K562 (cell line): ENCODE measurements around the gene SIRT4. TPM values are rescaled to one million over a fixed set of nuclear protein-coding genes. Genes with fewer than 3 reads are reported as not detected.
A peak's percentile ranks its signal among the peaks of the same experiment; 100 is the strongest.

ENCODE experiments used
- ARNT ChIP-seq, 2 experiments: fragments of 450-650 bp; IDR thresholded peaks; 2 replicates each; pipeline ENCODE4 v1.6.1; 2016; ENCODE audit warnings: mild to moderate bottlenecking in 1 of 2
- BCOR ChIP-seq: fragments of 450-650 bp; IDR thresholded peaks from 2 replicates; pipeline ENCODE4 v1.6.1; 2016
- CREB1 ChIP-seq, 2 experiments: sonication (generic) in 1 of 2; formaldehyde crosslinking in 1 of 2; IDR thresholded peaks; 2 replicates each; pipeline versions ENCODE4 v1.6.1 to v1.8.0; 2012 to 2022; ENCODE audit warnings: inconsistent platforms in 1 of 2, mild to moderate bottlenecking in 1 of 2, missing genetic modification reagents in 1 of 2, moderate library complexity in 1 of 2
- HMG20A ChIP-seq: fragments of 450-650 bp; formaldehyde crosslinking; conservative IDR thresholded peaks from 2 replicates; pipeline ENCODE4 v1.4.0; 2020; ENCODE audit warnings: mild to moderate bottlenecking, mixed read lengths
- HMGN3 ChIP-seq: IDR thresholded peaks from 2 replicates; pipeline ENCODE4 v1.6.1; 2011; ENCODE audit warnings: borderline replicate concordance, low read depth, mild to moderate bottlenecking, mixed read lengths, low read length; ENCODE audit not compliant: insufficient read length; ENCODE audit errors: extremely low read depth
- KDM5B ChIP-seq: fragments of 200-600 bp; sonication (generic); IDR thresholded peaks from 2 replicates; pipeline ENCODE4 v1.6.1; 2012; ENCODE audit warnings: low read depth, mild to moderate bottlenecking, moderate library complexity, low read length, control low read depth, inconsistent platforms; ENCODE audit not compliant: insufficient replicate concordance
- KHSRP ChIP-seq: fragments of 450-650 bp; IDR thresholded peaks from 2 replicates; pipeline ENCODE4 v1.6.1; 2017
- KLF1 ChIP-seq: fragments of 450-650 bp; IDR thresholded peaks from 2 replicates; pipeline ENCODE4 v1.6.1; 2016; ENCODE audit warnings: missing genetic modification characterization, missing compliant biosample characterization
- MLLT1 ChIP-seq, 2 experiments: fragments of 450-650 bp; IDR thresholded peaks; 2 replicates each; pipeline ENCODE4 v1.6.1; 2016
- NUFIP1 ChIP-seq: fragments of 450-650 bp; IDR thresholded peaks from 2 replicates; pipeline ENCODE4 v1.6.1; 2018; ENCODE audit not compliant: partially characterized antibody
- POLR2A ChIP-seq: fragments of 450-650 bp; conservative IDR thresholded peaks from 2 replicates; pipeline ENCODE4 v1.6.1; 2016
- POLR2G ChIP-seq: fragments of 200-400 bp; formaldehyde crosslinking; IDR thresholded peaks from 2 replicates; pipeline ENCODE4 v1.6.1; 2017; ENCODE audit warnings: low read depth, mild to moderate bottlenecking, antibody characterized with exemption, low read length, moderate library complexity
- POLR3G ChIP-seq: IDR thresholded peaks from 2 replicates; pipeline ENCODE4 v1.6.1; 2011; ENCODE audit not compliant: insufficient read length, insufficient replicate concordance; ENCODE audit errors: extremely low read depth
- POU5F1 ChIP-seq: fragments of 150-350 bp; IDR thresholded peaks from 2 replicates; pipeline ENCODE4 v1.6.1; 2014; ENCODE audit warnings: borderline replicate concordance, low read length, low read depth, mild to moderate bottlenecking; ENCODE audit not compliant: partially characterized antibody
- PYGO2 ChIP-seq: fragments of 450-650 bp; IDR thresholded peaks from 2 replicates; pipeline ENCODE4 v1.6.1; 2016; ENCODE audit warnings: mild to moderate bottlenecking, missing genetic modification characterization, moderate library complexity, missing compliant biosample characterization
- SAFB ChIP-seq: fragments of 200-400 bp; formaldehyde crosslinking; IDR thresholded peaks from 2 replicates; pipeline ENCODE4 v1.6.1; 2017; ENCODE audit warnings: low read depth, low read length, borderline replicate concordance
- SIN3A ChIP-seq, 2 experiments: fragments of 150-350 bp in 1 of 2; IDR thresholded peaks; 2 replicates each; pipeline ENCODE4 v1.6.1; 2011 to 2016; ENCODE audit warnings: borderline replicate concordance in 2 of 2, low read depth in 2 of 2, low read length in 2 of 2, mild to moderate bottlenecking in 2 of 2, moderate library complexity in 2 of 2; ENCODE audit not compliant: control insufficient read depth in 1 of 2
- SMAD2 ChIP-seq: fragments of 150-350 bp; IDR thresholded peaks from 2 replicates; pipeline ENCODE4 v1.6.1; 2014; ENCODE audit warnings: low read depth, mild to moderate bottlenecking, low read length
- TEAD4 ChIP-seq, 2 experiments: sonication (generic) in 1 of 2; formaldehyde crosslinking in 1 of 2; IDR thresholded peaks; 2 replicates each; pipeline versions ENCODE4 v1.6.1 to v1.8.0; 2012 to 2022; ENCODE audit warnings: borderline replicate concordance in 1 of 2, inconsistent platforms in 1 of 2, low read length in 1 of 2, mild to moderate bottlenecking in 1 of 2, missing genetic modification reagents in 1 of 2
- ZC3H11A ChIP-seq: IDR thresholded peaks from 2 replicates; pipeline ENCODE4 v1.6.1; 2012; ENCODE audit warnings: low read depth, low read length, improper control_type of control experiment
- ZNF140 ChIP-seq: fragments of 250-450 bp; sonication (Bioruptor Pico); IDR thresholded peaks from 2 replicates; pipeline ENCODE4 v1.8.0; 2021; ENCODE audit warnings: moderate library complexity, mild to moderate bottlenecking, inconsistent platforms
- polyA plus RNA-seq, 8 experiments: library from polyadenylated mRNA; depleted of rRNA in 4 of 8; stranded (reverse) in 5 of 8; unstranded in 3 of 8; fragments of >200 nt; fragmentation: Nextera tagmentation in 2 of 8; fragmentation: Illumina TruSeq in 1 of 8; extraction: Ambion mirVana in 2 of 8; extraction: Trizol in 1 of 8; gene quantifications; 2 replicates each; pipeline versions ENCODE4 v1.2.1 to v1.2.3, GENCODE V29; 2011 to 2014; ENCODE audit warnings: inconsistent platforms in 1 of 8, missing spikeins in 1 of 8
- total RNA-seq, 7 experiments: library from RNA; depleted of rRNA in 6 of 7; stranded (reverse); fragments of >200 nt in 6 of 7; fragmentation: Illumina TruSeq in 2 of 7; extraction: Trizol in 2 of 7; gene quantifications; 2 replicates each; pipeline versions ENCODE4 v1.2.1 to v1.2.3, GENCODE V29; 2011 to 2021; ENCODE audit warnings: low replicate concordance in 1 of 7
- TF ChIP-seq, protein P1 (sequence below): sonication (generic); formaldehyde crosslinking; IDR thresholded peaks from 2 replicates; pipeline ENCODE4 v1.8.0; 2022; ENCODE audit warnings: mild to moderate bottlenecking, low read depth, missing genetic modification reagents
- TF ChIP-seq, protein P2 (sequence below): fragments of 250-450 bp; sonication (Bioruptor Pico); IDR thresholded peaks from 2 replicates; pipeline ENCODE4 v1.8.0; 2022; ENCODE audit warnings: moderate library complexity, mild to moderate bottlenecking, inconsistent platforms
- TF ChIP-seq, protein P3 (sequence below): fragments of 450-650 bp; formaldehyde crosslinking; IDR thresholded peaks from 2 replicates; pipeline ENCODE4 v1.4.0; 2022; ENCODE audit warnings: mild to moderate bottlenecking, moderate library complexity

SIRT4 gene
- total and polyA plus RNA-seq, 9 of the 15 experiments (the other 6 are each of a cell fraction or from before 2014, with no cell fraction given), result 0.86 to 5.2 (median 2.4) TPM

- TF ChIP-seq TEAD4 (IDR thresholded peaks at IDR 0.05; ENCODE audit: low read length) (peak; percentile 10; the same call in 1 of the 2 replicates), TEAD4 (CRISPR knock-in tag; IDR thresholded peaks at IDR 0.05; ENCODE audit: borderline replicate concordance) (no peak), POLR2G (peak; percentile 95), POLR2A (peak; percentile 93), PYGO2 (tag) (no peak), MLLT1 (IDR thresholded peaks at IDR 0.05) (peak; percentile 21 to 64; a peak in 2 of 4 replicates), ARNT (IDR thresholded peaks at IDR 0.05) (peak; percentile 33 to 79; a peak in 1 of 4 replicates), CREB1 (IDR thresholded peaks at IDR 0.05) (no peak), CREB1 (CRISPR knock-in tag; IDR thresholded peaks at IDR 0.05) (peak; percentile 61; the same call in 1 of the 2 replicates), HMGN3 (peak; percentile 51), POU5F1 (no peak), KDM5B (peak; percentile 85), POLR3G (no peak), KLF1 (tag) (no peak), HMG20A (CRISPR knock-in tag) (no peak), SMAD2 (no peak), BCOR (no peak; the same call in 1 of the 2 replicates), KHSRP (peak; percentile 57; the same call in 1 of the 2 replicates), SAFB (no peak), NUFIP1 (no peak), SIN3A (IDR thresholded peaks at IDR 0.05; ENCODE audit: borderline replicate concordance in 2 of 2, control insufficient read depth in 1 of 2, low read depth in 2 of 2, low read length in 2 of 2) (peak; percentile 82 to 83; a peak in 2 of 4 replicates), ZNF140 (CRISPR knock-in tag) (no peak), ZC3H11A (0 out of 2 replicates have a peak, but pooled peaks have one; percentile 35)
- TF ChIP-seq, protein P1, sequence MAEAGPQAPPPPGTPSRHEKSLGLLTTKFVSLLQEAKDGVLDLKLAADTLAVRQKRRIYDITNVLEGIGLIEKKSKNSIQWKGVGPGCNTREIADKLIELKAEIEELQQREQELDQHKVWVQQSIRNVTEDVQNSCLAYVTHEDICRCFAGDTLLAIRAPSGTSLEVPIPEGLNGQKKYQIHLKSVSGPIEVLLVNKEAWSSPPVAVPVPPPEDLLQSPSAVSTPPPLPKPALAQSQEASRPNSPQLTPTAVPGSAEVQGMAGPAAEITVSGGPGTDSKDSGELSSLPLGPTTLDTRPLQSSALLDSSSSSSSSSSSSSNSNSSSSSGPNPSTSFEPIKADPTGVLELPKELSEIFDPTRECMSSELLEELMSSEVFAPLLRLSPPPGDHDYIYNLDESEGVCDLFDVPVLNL, result no peak
- TF ChIP-seq, protein P2, sequence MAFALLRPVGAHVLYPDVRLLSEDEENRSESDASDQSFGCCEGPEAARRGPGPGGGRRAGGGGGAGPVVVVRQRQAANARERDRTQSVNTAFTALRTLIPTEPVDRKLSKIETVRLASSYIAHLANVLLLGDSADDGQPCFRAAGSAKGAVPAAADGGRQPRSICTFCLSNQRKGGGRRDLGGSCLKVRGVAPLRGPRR (CRISPR knock-in tag), result no peak
- TF ChIP-seq, protein P3, sequence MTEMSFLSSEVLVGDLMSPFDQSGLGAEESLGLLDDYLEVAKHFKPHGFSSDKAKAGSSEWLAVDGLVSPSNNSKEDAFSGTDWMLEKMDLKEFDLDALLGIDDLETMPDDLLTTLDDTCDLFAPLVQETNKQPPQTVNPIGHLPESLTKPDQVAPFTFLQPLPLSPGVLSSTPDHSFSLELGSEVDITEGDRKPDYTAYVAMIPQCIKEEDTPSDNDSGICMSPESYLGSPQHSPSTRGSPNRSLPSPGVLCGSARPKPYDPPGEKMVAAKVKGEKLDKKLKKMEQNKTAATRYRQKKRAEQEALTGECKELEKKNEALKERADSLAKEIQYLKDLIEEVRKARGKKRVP (CRISPR knock-in tag), result no peak
These were observed 15.3 kb downstream of the SIRT4 start (continued) for GRCh38 chr12:120317224-120318105.
